ENCODE results near the gene DYNLT4. TPM values are rescaled to one million over a fixed set of nuclear protein-coding genes. Genes with fewer than 3 reads are reported as not detected.

The DYNLT4 gene
- total RNA-seq, 1 donor from 2014 or later: 5.2 TPM

GRCh38 chr1:44808938-44809917 is 2.1 kb upstream of the DYNLT4 start:
- Histone ChIP-seq H3K4me3 (peak overlapping the region; percentile 47), H3K4me1 (peaks cover 91% of the 10 kb centered on the region), H3K27me3 (ENCODE audit: low read depth) (no peaks in the 10 kb centered on the region), H3K9me3 (no peaks in the 10 kb centered on the region), H3K27ac (peak overlapping the region; percentile 100), H3K36me3 (peaks cover 28% of the 10 kb centered on the region)
- intact Hi-C loops (cut with DNase I): no loop called here
- ATAC-seq: peak in 1 of 2 donors; percentile 17
- TF ChIP-seq CTCF (IDR thresholded peaks at IDR 0.05): peak; percentile 17
- peak; percentile 80 for DNase-seq

- intact Hi-C loops (cut with DNase I): no loop called here
- H3K4me1 ChIP-seq: peaks cover 94% of the 10 kb centered on the region
- TF ChIP-seq CTCF (IDR thresholded peaks at IDR 0.05): no peak
Measured at GRCh38 chr1:44808063-44808937, 1.1 kb upstream of the DYNLT4 start, which contains the start of gene BTBD19. TSS of gene BTBD19 (plus strand) at chr1:44808523. CDS start at chr1:44808821, 298 bp downstream.

GRCh38 chr1:44807364-44808062 is 362 bp upstream of the DYNLT4 start:
- Histone ChIP-seq H3K36me3 (peaks cover 45% of the 10 kb centered on the region), H3K9me3 (no peaks in the 10 kb centered on the region), H3K4me1 (peaks cover 97% of the 10 kb centered on the region), H3K27ac (peak overlapping the region; percentile 100), H3K4me3 (peak overlapping the region; percentile 47), H3K27me3 (ENCODE audit: low read depth) (no peaks in the 10 kb centered on the region)
- TF ChIP-seq CTCF (IDR thresholded peaks at IDR 0.05): no peak
- intact Hi-C loops (cut with DNase I): no loop called here
- ATAC-seq (peak; percentile 88), DNase-seq (peak; percentile 99)

More at GRCh38 chr1:44808063-44808937, 1.1 kb upstream of the DYNLT4 start, which contains the start of gene BTBD19:
- Histone ChIP-seq H3K27ac (peak within 1 kb of the TSS; percentile 100), H3K9me3 (no peaks in the 10 kb centered on the region), H3K27me3 (ENCODE audit: low read depth) (no peaks in the 10 kb centered on the region), H3K4me3 (peak within 1 kb of the TSS; percentile 47), H3K36me3 (peaks cover 37% of the 10 kb centered on the region)
- DNase-seq: peak; percentile 77
- ATAC-seq: peak; percentile 23 to 28

- Histone ChIP-seq H3K9me3 (no peaks in the 10 kb centered on the region), H3K4me1 (peaks cover 97% of the 10 kb centered on the region), H3K4me3 (no peak overlapping the region), H3K27ac (peak overlapping the region; percentile 100), H3K36me3 (peaks cover 45% of the 10 kb centered on the region), H3K27me3 (ENCODE audit: low read depth) (no peaks in the 10 kb centered on the region)
- ATAC-seq (no peak), DNase-seq (no peak)
- intact Hi-C loops (cut with DNase I): no loop called here
- TF ChIP-seq CTCF (IDR thresholded peaks at IDR 0.05): no peak
Measured at GRCh38 chr1:44806025-44806703, 987 bp downstream of the DYNLT4 start.
